OCI-LY1 (cell line): ENCODE data around the gene CDC42.

Experiments
- EZH2 ChIP-seq: fragments of 200-600 bp; sonication (generic), shearing (Covaris generic); IDR thresholded peaks from 2 replicates; pipeline ENCODE4 v1.8.0; 2017; ENCODE audit warnings: borderline replicate concordance, mixed run types, mild to moderate bottlenecking, antibody characterized with exemption, low read length, moderate library complexity, mixed read lengths
- TF ChIP-seq, protein P1 (sequence below): fragments of 200-600 bp; sonication (generic), shearing (Covaris generic); IDR thresholded peaks from 2 replicates; pipeline ENCODE4 v1.5.1; 2017; ENCODE audit warnings: mild to moderate bottlenecking, antibody characterized with exemption, low read length, moderate library complexity, mixed read lengths

DNA sequence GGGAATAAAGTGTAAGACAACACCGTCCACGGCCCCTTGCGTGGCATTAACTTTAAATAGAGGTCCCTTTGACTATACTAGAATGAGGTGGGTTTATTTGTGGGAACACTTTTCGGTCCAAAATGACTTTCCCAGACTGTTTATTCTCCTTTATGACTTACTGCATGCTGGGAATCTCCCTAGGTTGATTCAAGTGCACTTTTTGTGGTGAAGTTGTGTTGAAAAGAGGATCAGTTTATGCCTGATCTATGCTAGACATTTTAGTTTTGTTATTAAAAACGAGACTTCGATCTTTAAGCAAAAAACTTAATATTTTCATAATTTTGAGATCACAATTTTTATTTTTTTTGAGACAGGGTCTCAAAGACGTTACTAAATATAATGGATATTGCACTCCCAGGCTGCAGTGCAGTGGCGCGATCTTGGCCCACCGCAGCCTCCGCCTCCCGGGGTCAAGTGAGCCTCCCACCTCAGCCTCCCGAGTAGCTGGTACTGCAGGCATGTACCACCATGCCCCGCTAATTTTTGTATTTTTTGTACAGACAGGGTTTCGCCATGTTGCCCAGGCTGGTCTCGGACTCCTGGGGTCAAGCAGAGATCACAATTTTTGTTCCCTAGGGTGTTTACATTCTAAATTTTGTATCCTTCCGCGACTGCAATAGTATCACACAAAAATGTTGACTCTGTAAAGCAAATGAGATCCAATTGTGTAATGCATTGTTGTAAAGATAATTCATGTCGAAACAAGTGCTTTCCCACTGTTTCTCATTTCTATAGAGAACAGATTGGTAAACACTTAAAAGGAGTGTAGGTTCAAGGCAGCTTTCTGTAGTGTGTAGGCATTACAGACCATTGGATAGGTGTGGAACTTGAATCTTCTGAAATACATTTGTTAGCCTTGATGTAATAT, 1.6 kb downstream of the CDC42 start:
- TF ChIP-seq, protein P1, sequence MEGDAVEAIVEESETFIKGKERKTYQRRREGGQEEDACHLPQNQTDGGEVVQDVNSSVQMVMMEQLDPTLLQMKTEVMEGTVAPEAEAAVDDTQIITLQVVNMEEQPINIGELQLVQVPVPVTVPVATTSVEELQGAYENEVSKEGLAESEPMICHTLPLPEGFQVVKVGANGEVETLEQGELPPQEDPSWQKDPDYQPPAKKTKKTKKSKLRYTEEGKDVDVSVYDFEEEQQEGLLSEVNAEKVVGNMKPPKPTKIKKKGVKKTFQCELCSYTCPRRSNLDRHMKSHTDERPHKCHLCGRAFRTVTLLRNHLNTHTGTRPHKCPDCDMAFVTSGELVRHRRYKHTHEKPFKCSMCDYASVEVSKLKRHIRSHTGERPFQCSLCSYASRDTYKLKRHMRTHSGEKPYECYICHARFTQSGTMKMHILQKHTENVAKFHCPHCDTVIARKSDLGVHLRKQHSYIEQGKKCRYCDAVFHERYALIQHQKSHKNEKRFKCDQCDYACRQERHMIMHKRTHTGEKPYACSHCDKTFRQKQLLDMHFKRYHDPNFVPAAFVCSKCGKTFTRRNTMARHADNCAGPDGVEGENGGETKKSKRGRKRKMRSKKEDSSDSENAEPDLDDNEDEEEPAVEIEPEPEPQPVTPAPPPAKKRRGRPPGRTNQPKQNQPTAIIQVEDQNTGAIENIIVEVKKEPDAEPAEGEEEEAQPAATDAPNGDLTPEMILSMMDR, result no peak
- no peak for TF ChIP-seq EZH2
